CD14-positive monocyte (primary cell): Measurements from ENCODE around the gene MACF1. TPM values are rescaled to one million over a fixed set of nuclear protein-coding genes. Genes with fewer than 3 reads are reported as not detected.

Experiments used
- DNase-seq, 3 donors: peaks; one replicate each; pipeline ENCODE4 v3.0.0-alpha.2; 2011 to 2022
- H2AFZ ChIP-seq: 2 replicates; pipeline ENCODE4 v1.6.0; 2012; ENCODE audit warnings: mild to moderate bottlenecking, low read depth, low read length, inconsistent platforms; ENCODE audit not compliant: insufficient read depth, poor library complexity, severe bottlenecking
- H3K27ac ChIP-seq, 2 donors: 1 replicate in 1 of 2; 2 replicates in 1 of 2; pipeline ENCODE4 v1.5.1; 2012 to 2013; ENCODE audit warnings: low read length in 2 of 2, control low read depth in 1 of 2, inconsistent platforms in 1 of 2, low read depth in 1 of 2, mild to moderate bottlenecking in 1 of 2
- H3K27me3 ChIP-seq, 2 donors: one replicate each; pipeline versions ENCODE4 v1.6.0 to v1.6.1; 2011 to 2013; ENCODE audit warnings: low read length in 2 of 2; ENCODE audit not compliant: control insufficient read depth in 2 of 2, insufficient read depth in 2 of 2
- H3K36me3 ChIP-seq, 2 donors: replicated peaks in 1 of 2; 1 replicate in 1 of 2; 2 replicates in 1 of 2; pipeline versions ENCODE4 v1.5.1 to v1.6.1; 2012 to 2013; ENCODE audit warnings: low read length in 2 of 2, control low read depth in 1 of 2, inconsistent platforms in 1 of 2, mild to moderate bottlenecking in 1 of 2; ENCODE audit not compliant: insufficient read depth in 2 of 2, control insufficient read depth in 1 of 2
- H3K4me1 ChIP-seq, 2 donors: 1 replicate in 1 of 2; 2 replicates in 1 of 2; pipeline versions ENCODE4 v1.5.1 to v1.6.1; 2012 to 2013; ENCODE audit warnings: low read length in 2 of 2, control low read depth in 1 of 2, inconsistent platforms in 1 of 2, mild to moderate bottlenecking in 1 of 2, moderate library complexity in 1 of 2; ENCODE audit not compliant: insufficient read depth in 2 of 2, control insufficient read depth in 1 of 2
- H3K4me2 ChIP-seq: replicated peaks from 2 replicates; pipeline ENCODE3; 2012; ENCODE audit warnings: low read length, moderate library complexity, mild to moderate bottlenecking; ENCODE audit not compliant: poor library complexity, severe bottlenecking; ENCODE audit errors: extremely low read depth
- H3K4me3 ChIP-seq, 3 experiments: fragments of 200-600 bp in 1 of 3; sonication (generic) in 1 of 3; replicated peaks in 1 of 3; 1 replicate in 2 of 3; 2 replicates in 1 of 3; pipeline ENCODE4 v1.5.1; 2011 to 2013; ENCODE audit warnings: low read length in 3 of 3, mild to moderate bottlenecking in 3 of 3, control low read depth in 2 of 3, low read depth in 2 of 3, inconsistent platforms in 1 of 3, moderate library complexity in 1 of 3
- H3K79me2 ChIP-seq: 2 replicates; pipeline ENCODE4 v1.6.0; 2012; ENCODE audit warnings: mild to moderate bottlenecking, control low read depth, inconsistent platforms, low read length, moderate library complexity; ENCODE audit not compliant: insufficient read depth
- H3K9ac ChIP-seq: 2 replicates; pipeline ENCODE4 v1.6.0; 2017; ENCODE audit warnings: low read length, mild to moderate bottlenecking; ENCODE audit not compliant: insufficient read depth, poor library complexity, severe bottlenecking
- H3K9me3 ChIP-seq, 2 donors: replicated peaks in 1 of 2; 1 replicate in 1 of 2; 2 replicates in 1 of 2; pipeline versions ENCODE4 v1.5.1 to v1.6.1; 2012 to 2013; ENCODE audit warnings: low read length in 2 of 2, control low read depth in 1 of 2; ENCODE audit not compliant: control insufficient read depth in 1 of 2, insufficient read depth in 1 of 2
- H4K20me1 ChIP-seq: 2 replicates; pipeline ENCODE4 v1.6.0; 2012; ENCODE audit warnings: mild to moderate bottlenecking, low read length, control low read depth, moderate library complexity; ENCODE audit not compliant: insufficient read depth
- H3K27ac Mint-ChIP-seq, 7 donors: one replicate each; pipeline ENCODE4 v1.8.0; 2020; ENCODE audit warnings: mild to moderate bottlenecking in 7 of 7, mixed read lengths in 7 of 7, moderate library complexity in 6 of 7, inconsistent platforms in 2 of 7
- H3K27me3 Mint-ChIP-seq, 3 donors: one replicate each; pipeline ENCODE4 v1.8.0; 2021 to 2022; ENCODE audit warnings: low read depth in 3 of 3, mild to moderate bottlenecking in 3 of 3, mixed read lengths in 3 of 3, moderate library complexity in 3 of 3, inconsistent platforms in 1 of 3
- H3K36me3 Mint-ChIP-seq, 2 donors: one replicate each; pipeline ENCODE4 v1.8.0; 2020; ENCODE audit warnings: mixed read lengths in 2 of 2, inconsistent platforms in 1 of 2, mild to moderate bottlenecking in 1 of 2
- H3K4me1 Mint-ChIP-seq: one replicate; pipeline ENCODE4 v1.8.0; 2020; ENCODE audit warnings: mild to moderate bottlenecking, mixed read lengths
- H3K4me3 Mint-ChIP-seq, 2 donors: one replicate each; pipeline ENCODE4 v1.8.0; 2020; ENCODE audit warnings: mild to moderate bottlenecking in 2 of 2, mixed read lengths in 2 of 2, moderate library complexity in 1 of 2
- H3K9me3 Mint-ChIP-seq, 7 donors: one replicate each; pipeline ENCODE4 v1.8.0; 2020 to 2022; ENCODE audit warnings: mixed read lengths in 7 of 7, mild to moderate bottlenecking in 6 of 7, moderate library complexity in 6 of 7, inconsistent platforms in 2 of 7
- WGBS: methylation state at CpG from one replicate; pipeline ENCODE4 v1.1.5; 2013; ENCODE audit warnings: missing lambda C conversion rate; ENCODE audit not compliant: insufficient coverage; 5-methylcytosine and 5-hydroxymethylcytosine counted together
- intact Hi-C, 2 donors: fragments of 100-400 bp; cut with micrococcal nuclease; formaldehyde crosslinking; loops; one replicate each; pipeline versions ENCODE4 v1.15.0 to v1.15.1; 2023
- polyA plus RNA-seq, 3 donors: library from polyadenylated mRNA; depleted of rRNA in 1 of 3; unstranded in 2 of 3; stranded (reverse) in 1 of 3; fragments of 300-500 nt in 2 of 3; fragments of >200 nt in 1 of 3; fragmentation: Illumina TruSeq in 2 of 3; gene quantifications; 1 replicate in 2 of 3; 2 replicates in 1 of 3; pipeline ENCODE4 v1.2.3, GENCODE V29; 2012 to 2021
- TF ChIP-seq, protein P1 (sequence below): fragments of 200-600 bp; IDR thresholded peaks from one replicate; pipeline ENCODE4 v1.8.0; 2022; ENCODE audit warnings: antibody characterized with exemption, mild to moderate bottlenecking

MACF1 gene
- polyA plus RNA-seq, 3 donors = 3.4 to 36.8 (median 4.5) TPM

DNA sequence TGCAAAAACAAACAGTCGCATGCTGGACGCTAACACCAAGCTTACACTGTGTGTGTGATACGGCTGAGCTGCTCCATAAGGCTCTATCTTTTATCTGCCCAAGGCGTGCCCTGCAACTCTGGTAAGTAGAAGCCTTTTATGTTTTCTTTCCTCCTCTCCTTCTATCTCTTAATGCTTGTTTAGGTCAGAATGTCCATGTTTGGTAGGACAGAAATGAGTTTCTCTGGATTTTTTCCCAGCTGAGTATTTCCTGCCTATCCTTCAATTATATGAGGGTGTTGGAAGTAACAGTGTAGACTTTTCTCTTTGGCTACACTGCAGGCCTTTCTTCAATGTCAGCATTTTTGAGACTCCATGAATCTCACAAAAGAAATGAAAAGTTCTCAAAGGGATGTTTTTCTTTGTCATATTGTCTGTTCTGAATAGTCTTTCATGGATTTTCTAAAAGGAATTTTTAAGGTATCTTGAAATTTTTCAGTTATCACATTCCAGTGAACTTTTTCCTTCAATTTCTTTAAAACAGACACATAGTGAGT is 124.2 kb downstream of the MACF1 start:
- peaks cover 44 to 61% of the 10 kb centered on the region in 2 donors for H3K36me3 Mint-ChIP-seq
- H3K27ac ChIP-seq = no peak overlapping the region

DNA sequence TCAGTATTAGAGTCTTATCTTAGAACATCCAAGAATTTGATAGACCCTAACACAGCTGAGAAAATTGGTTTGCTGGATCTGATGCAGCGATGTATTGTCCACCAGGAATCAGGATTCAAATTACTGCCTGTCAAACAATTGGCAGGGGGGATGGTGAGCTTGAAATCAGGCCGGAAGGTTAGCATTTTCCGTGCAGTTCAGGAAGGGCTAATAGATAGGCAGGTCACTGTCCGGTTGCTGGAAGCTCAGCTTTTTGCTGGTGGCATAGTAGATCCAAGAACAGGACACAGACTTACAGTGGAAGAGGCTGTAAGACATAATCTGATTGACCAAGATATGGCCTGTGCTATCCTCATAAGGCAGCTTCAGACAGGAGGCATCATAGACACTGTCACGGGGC is 127.2 kb downstream of the MACF1 start:
- H3K27ac ChIP-seq = no peak overlapping the region
- 100% methylated on average over 4 of the region's 5 CpGs for WGBS
- peaks cover 66 to 90% of the 10 kb centered on the region in 2 donors for H3K36me3 ChIP-seq

More for the DNA sequence above, 124.2 kb downstream of the MACF1 start:
- no peaks in the 10 kb centered on the region for H3K9me3 Mint-ChIP-seq
- Histone ChIP-seq H4K20me1 (no peaks in the 10 kb centered on the region), H3K4me3 (no peak overlapping the region), H3K4me2 (no peak overlapping the region), H3K9me3 (no peaks in the 10 kb centered on the region), H2AFZ (no peak overlapping the region), H3K27me3 (no peaks in the 10 kb centered on the region), H3K9ac (no peak overlapping the region), H3K79me2 (no peaks in the 10 kb centered on the region), H3K4me1 (no peaks in the 10 kb centered on the region), H3K36me3 (peaks cover 93 to 100% of the 10 kb centered on the region in 2 donors)
- H3K4me1 Mint-ChIP-seq = peaks cover 6% of the 10 kb centered on the region
- no peak for DNase-seq
- TF ChIP-seq, protein P1, sequence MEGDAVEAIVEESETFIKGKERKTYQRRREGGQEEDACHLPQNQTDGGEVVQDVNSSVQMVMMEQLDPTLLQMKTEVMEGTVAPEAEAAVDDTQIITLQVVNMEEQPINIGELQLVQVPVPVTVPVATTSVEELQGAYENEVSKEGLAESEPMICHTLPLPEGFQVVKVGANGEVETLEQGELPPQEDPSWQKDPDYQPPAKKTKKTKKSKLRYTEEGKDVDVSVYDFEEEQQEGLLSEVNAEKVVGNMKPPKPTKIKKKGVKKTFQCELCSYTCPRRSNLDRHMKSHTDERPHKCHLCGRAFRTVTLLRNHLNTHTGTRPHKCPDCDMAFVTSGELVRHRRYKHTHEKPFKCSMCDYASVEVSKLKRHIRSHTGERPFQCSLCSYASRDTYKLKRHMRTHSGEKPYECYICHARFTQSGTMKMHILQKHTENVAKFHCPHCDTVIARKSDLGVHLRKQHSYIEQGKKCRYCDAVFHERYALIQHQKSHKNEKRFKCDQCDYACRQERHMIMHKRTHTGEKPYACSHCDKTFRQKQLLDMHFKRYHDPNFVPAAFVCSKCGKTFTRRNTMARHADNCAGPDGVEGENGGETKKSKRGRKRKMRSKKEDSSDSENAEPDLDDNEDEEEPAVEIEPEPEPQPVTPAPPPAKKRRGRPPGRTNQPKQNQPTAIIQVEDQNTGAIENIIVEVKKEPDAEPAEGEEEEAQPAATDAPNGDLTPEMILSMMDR = no peak
- H3K4me3 Mint-ChIP-seq = no peak overlapping the region
- intact Hi-C loops = no loop called here
- H3K27ac Mint-ChIP-seq = no peak overlapping the region
- WGBS = no CpG with 5 or more reads among the region's 4 CpGs
- no peaks in the 10 kb centered on the region for H3K27me3 Mint-ChIP-seq

More for the DNA sequence above, 127.2 kb downstream of the MACF1 start:
- Histone ChIP-seq H3K4me1 (peaks cover 10 to 11% of the 10 kb centered on the region in 2 donors), H3K9ac (no peak overlapping the region), H2AFZ (no peak overlapping the region), H3K4me3 (no peak overlapping the region), H3K4me2 (no peak overlapping the region), H3K9me3 (no peaks in the 10 kb centered on the region), H3K79me2 (no peaks in the 10 kb centered on the region), H4K20me1 (no peaks in the 10 kb centered on the region), H3K27me3 (no peaks in the 10 kb centered on the region)
- no peak for DNase-seq
- H3K4me3 Mint-ChIP-seq = no peak overlapping the region
- H3K4me1 Mint-ChIP-seq = peaks cover 18% of the 10 kb centered on the region
- peak overlapping the region in 1 of 7 donors; percentile 24 for H3K27ac Mint-ChIP-seq
- TF ChIP-seq, protein P1 = no peak
- H3K9me3 Mint-ChIP-seq = no peaks in the 10 kb centered on the region
- no peaks in the 10 kb centered on the region for H3K27me3 Mint-ChIP-seq
- intact Hi-C loops = no loop called here
- peaks cover 60 to 75% of the 10 kb centered on the region in 2 donors for H3K36me3 Mint-ChIP-seq
